Choroid plexus epithelial cell (primary cell): ENCODE measurements around the gene PLA2G4F.

ENCODE experiments used
- DNase-seq: peaks from one replicate; pipeline ENCODE4 v3.0.0-alpha.2; 2010; ENCODE audit warnings: low read depth
- H3K4me3 ChIP-seq: 2 replicates; pipeline ENCODE4 v1.5.1; 2011; ENCODE audit warnings: low read depth, mild to moderate bottlenecking, control low read depth, low read length, moderate library complexity
- CTCF ChIP-seq: conservative IDR thresholded peaks from 2 replicates; pipeline ENCODE4 v1.5.1; 2011; ENCODE audit warnings: low read depth, mild to moderate bottlenecking, control low read depth, inconsistent platforms, low read length, moderate library complexity

Gene PLA2G4F

GRCh38 chr15:42133356-42133755, 23.1 kb downstream of the PLA2G4F start:
- no peak for DNase-seq
- TF ChIP-seq CTCF = no peak

DNA sequence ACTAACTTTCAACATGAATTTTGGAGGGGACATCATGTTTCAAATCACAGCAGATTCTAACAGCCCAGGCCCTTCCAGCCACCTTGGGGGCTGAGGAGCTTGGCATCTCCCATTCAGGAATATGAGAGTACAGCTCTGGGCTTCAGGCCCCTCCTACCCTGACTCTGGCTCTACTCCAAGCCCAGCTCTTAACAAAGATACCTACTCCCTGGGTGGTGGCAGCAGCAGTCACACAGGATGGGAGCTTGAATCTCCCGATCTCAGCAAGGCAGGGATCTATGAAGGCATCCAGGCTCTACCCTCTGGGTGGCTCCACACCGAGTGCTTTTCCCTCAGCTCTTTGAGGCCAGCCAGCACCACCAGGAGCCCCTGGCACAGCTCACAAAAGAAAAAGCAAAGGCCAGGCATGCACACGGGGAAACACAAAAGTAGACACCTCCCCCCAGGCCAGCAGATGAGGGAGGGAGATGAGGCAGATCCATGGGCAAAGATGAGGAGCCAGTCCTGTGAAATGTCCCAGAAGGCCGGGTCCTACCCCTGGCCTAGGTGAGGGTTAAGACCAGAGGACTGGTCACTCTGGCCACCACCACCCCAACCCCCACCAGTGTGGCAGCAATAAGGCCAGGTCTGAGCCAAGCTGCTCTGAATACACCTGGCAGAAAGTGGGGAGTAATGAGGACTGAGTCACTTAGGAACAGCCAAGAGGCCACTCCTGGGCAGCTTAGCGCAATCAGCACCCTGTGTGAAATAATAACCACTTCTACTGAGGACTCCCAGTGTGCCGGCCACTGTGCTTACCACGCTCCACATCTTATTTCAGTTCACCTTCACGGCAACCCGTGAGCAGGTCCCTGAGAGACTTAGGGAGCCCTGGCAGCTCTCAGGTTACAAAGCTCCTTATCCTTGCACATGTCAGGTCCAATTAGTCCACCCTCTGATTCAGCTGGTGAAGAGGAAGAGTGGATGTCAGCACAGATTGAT, 24.3 kb downstream of the PLA2G4F start:
- no peak for TF ChIP-seq CTCF

More at GRCh38 chr15:42133356-42133755, 23.1 kb downstream of the PLA2G4F start:
- H3K4me3 ChIP-seq = no peak overlapping the region

DNA sequence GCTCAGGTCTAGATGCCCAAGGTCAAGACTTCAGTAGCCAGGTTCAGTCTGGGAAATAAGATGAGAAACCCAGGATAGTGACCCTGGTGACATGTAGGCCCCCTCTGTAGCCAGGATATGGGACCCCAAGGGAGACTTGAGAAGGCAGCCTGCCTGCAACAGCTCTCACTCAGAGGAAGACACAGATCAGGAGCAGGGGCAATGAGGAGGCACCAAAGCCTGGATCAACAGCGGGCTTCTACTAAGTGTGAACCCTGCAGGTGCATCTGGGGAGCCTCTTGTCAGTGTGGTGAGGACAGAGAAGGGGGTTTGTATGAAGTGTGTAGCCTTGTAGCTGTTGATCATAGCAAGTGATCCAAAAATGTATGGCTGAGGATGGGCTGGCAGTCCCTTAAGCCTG, 25.4 kb downstream of the PLA2G4F start:
- no peak for TF ChIP-seq CTCF
- H3K4me3 ChIP-seq = no peak overlapping the region
- DNase-seq = no peak

More for the DNA sequence above, 24.3 kb downstream of the PLA2G4F start:
- H3K4me3 ChIP-seq = no peak overlapping the region
- DNase-seq = peak; percentile 32

GRCh38 chr15:42130246-42130986, 26.0 kb downstream of the PLA2G4F start:
- DNase-seq = no peak
- no peak overlapping the region for H3K4me3 ChIP-seq
- TF ChIP-seq CTCF = no peak

GRCh38 chr15:42129364-42129763, 27.1 kb downstream of the PLA2G4F start:
- no peak for DNase-seq
- H3K4me3 ChIP-seq = no peak overlapping the region
- no peak for TF ChIP-seq CTCF

GRCh38 chr15:42128476-42128875, 28.0 kb downstream of the PLA2G4F start:
- TF ChIP-seq CTCF = no peak
- H3K4me3 ChIP-seq = no peak overlapping the region
- no peak for DNase-seq
